ENCODE measurements around the gene CDK9. TPM values are rescaled to one million over a fixed set of nuclear protein-coding genes. Genes with fewer than 3 reads are reported as not detected.

The CDK9 gene
- total RNA-seq, 1 experiment from 2014 or later, result 62.1 TPM

DNA sequence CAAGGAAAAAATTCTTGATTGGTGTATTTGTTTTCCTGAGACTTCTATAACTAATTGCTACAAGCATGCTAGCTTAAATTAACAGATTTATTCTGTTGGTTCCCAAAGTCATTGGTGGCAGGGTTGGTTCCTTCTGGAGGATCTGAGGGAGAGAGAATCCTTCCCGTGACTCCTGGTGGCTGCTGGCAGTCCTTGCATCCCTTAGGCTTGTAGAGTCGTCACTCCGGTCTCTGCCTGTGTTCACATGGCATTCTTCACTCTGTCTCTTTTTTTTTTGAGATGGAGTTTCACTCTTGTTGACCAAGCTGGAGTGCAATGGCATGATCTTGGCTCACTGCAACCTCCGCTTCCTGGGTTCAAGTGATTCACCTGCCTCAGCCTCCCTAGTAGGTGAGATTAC lies 5.3 kb downstream of the CDK9 start:
- intact Hi-C loops (cut with micrococcal nuclease), result no loop called here
- no peak overlapping the region for H3K4me3 Mint-ChIP-seq (ENCODE audit: unreplicated experiment)
- H3K27me3 Mint-ChIP-seq (ENCODE audit: insufficient read depth, unreplicated experiment), result no peaks in the 10 kb centered on the region
- BruUV-seq (replicated peaks), result no TSS peak
- no peaks in the 10 kb centered on the region for H3K9me3 Mint-ChIP-seq (ENCODE audit: unreplicated experiment)
- ChIA-PET CTCF (interaction anchor here (1.1 kb wide), 1 partner anchor 130 kb away, joined by 6 read pairs; no protein-coding TSS in a partner anchor), POLR2A (no interaction called here)
- DNase-seq (ENCODE audit: unreplicated experiment), result no peak
- peaks cover 71% of the 10 kb centered on the region for H3K36me3 Mint-ChIP-seq (ENCODE audit: insufficient read depth, unreplicated experiment)
- no peak for TF ChIP-seq CTCF (IDR thresholded peaks at IDR 0.05; ENCODE audit: unreplicated experiment)
- no peak overlapping the region for H3K27ac Mint-ChIP-seq (ENCODE audit: low read depth, unreplicated experiment)
- peaks cover 9% of the 10 kb centered on the region for H3K4me1 Mint-ChIP-seq (ENCODE audit: insufficient read depth, unreplicated experiment)

- no peaks in the 10 kb centered on the region for H3K27me3 Mint-ChIP-seq (ENCODE audit: insufficient read depth, unreplicated experiment)
- H3K4me3 Mint-ChIP-seq (ENCODE audit: unreplicated experiment), result no peak overlapping the region
- ChIA-PET POLR2A (interaction anchor here (0.6 to 1.1 kb wide), 7 partner anchors 9 to 396 kb away, joined by 3 to 6 read pairs (median 3); no protein-coding TSS in a partner anchor), CTCF (interaction anchor here (0.6 to 1.4 kb wide), 6 partner anchors 41 to 182 kb away, joined by 3 to 5 read pairs (median 4); no protein-coding TSS in a partner anchor)
- no peak for DNase-seq (ENCODE audit: unreplicated experiment)
- peaks cover 60% of the 10 kb centered on the region for H3K36me3 Mint-ChIP-seq (ENCODE audit: insufficient read depth, unreplicated experiment)
- peaks cover 1% of the 10 kb centered on the region for H3K4me1 Mint-ChIP-seq (ENCODE audit: insufficient read depth, unreplicated experiment)
- H3K27ac Mint-ChIP-seq (ENCODE audit: low read depth, unreplicated experiment), result no peak overlapping the region
- H3K9me3 Mint-ChIP-seq (ENCODE audit: unreplicated experiment), result no peaks in the 10 kb centered on the region
- TF ChIP-seq CTCF (IDR thresholded peaks at IDR 0.05; ENCODE audit: unreplicated experiment), result no peak
- intact Hi-C loops (cut with micrococcal nuclease), result no loop called here
- no TSS peak for BruUV-seq (replicated peaks)
These were observed 6.7 kb downstream of the CDK9 start for GRCh38 chr9:127792417-127793031.

GRCh38 chr9:127793093-127793708 lies 7.4 kb downstream of the CDK9 start:
- POLR2A ChIA-PET, result interaction anchor here (0.6 to 1.1 kb wide), 5 partner anchors 8 to 292 kb away, joined by 3 to 6 read pairs (median 3); no protein-coding TSS in a partner anchor
- peaks cover 54% of the 10 kb centered on the region for H3K36me3 Mint-ChIP-seq (ENCODE audit: insufficient read depth, unreplicated experiment)
- no peak overlapping the region for H3K27ac Mint-ChIP-seq (ENCODE audit: low read depth, unreplicated experiment)
- H3K27me3 Mint-ChIP-seq (ENCODE audit: insufficient read depth, unreplicated experiment), result no peaks in the 10 kb centered on the region
- no peak overlapping the region for H3K4me3 Mint-ChIP-seq (ENCODE audit: unreplicated experiment)
- no peak for TF ChIP-seq CTCF (IDR thresholded peaks at IDR 0.05; ENCODE audit: unreplicated experiment)
- BruUV-seq (replicated peaks), result no TSS peak
- DNase-seq (ENCODE audit: unreplicated experiment), result no peak
- H3K9me3 Mint-ChIP-seq (ENCODE audit: unreplicated experiment), result no peaks in the 10 kb centered on the region
- H3K4me1 Mint-ChIP-seq (ENCODE audit: insufficient read depth, unreplicated experiment), result no peaks in the 10 kb centered on the region
- CTCF ChIA-PET, result interaction anchor here (0.5 to 1.5 kb wide), 6 partner anchors 8 to 185 kb away, joined by 3 to 4 read pairs (median 3); no protein-coding TSS in a partner anchor
- intact Hi-C loops (cut with micrococcal nuclease), result no loop called here

GRCh38 chr9:127794001-127794791 lies 8.4 kb downstream of the CDK9 start:
- no peak overlapping the region for H3K27ac Mint-ChIP-seq (ENCODE audit: low read depth, unreplicated experiment)
- intact Hi-C loops (cut with micrococcal nuclease), result no loop called here
- H3K4me3 Mint-ChIP-seq (ENCODE audit: unreplicated experiment), result no peak overlapping the region
- no TSS peak for BruUV-seq (replicated peaks)
- peaks cover 44% of the 10 kb centered on the region for H3K36me3 Mint-ChIP-seq (ENCODE audit: insufficient read depth, unreplicated experiment)
- H3K27me3 Mint-ChIP-seq (ENCODE audit: insufficient read depth, unreplicated experiment), result no peaks in the 10 kb centered on the region
- H3K4me1 Mint-ChIP-seq (ENCODE audit: insufficient read depth, unreplicated experiment), result no peaks in the 10 kb centered on the region
- TF ChIP-seq CTCF (IDR thresholded peaks at IDR 0.05; ENCODE audit: unreplicated experiment), result no peak
- DNase-seq (ENCODE audit: unreplicated experiment), result no peak
- POLR2A ChIA-PET, result interaction anchor here (0.6 kb wide), 1 partner anchor 293 kb away, joined by 3 read pairs; no protein-coding TSS in a partner anchor
- CTCF ChIA-PET, result interaction anchor here (0.6 to 1.5 kb wide), 2 partner anchors 9 to 18 kb away, joined by 3 to 4 read pairs; no protein-coding TSS in a partner anchor
- no peaks in the 10 kb centered on the region for H3K9me3 Mint-ChIP-seq (ENCODE audit: unreplicated experiment)

All from MCF 10A (cell line).